ENCODE measurements around the gene GDPD3. TPM values are rescaled to one million over a fixed set of nuclear protein-coding genes. Genes with fewer than 3 reads are reported as not detected.

Gene GDPD3
- total RNA-seq, 1 donor from 2014 or later = 6.9 TPM

DNA sequence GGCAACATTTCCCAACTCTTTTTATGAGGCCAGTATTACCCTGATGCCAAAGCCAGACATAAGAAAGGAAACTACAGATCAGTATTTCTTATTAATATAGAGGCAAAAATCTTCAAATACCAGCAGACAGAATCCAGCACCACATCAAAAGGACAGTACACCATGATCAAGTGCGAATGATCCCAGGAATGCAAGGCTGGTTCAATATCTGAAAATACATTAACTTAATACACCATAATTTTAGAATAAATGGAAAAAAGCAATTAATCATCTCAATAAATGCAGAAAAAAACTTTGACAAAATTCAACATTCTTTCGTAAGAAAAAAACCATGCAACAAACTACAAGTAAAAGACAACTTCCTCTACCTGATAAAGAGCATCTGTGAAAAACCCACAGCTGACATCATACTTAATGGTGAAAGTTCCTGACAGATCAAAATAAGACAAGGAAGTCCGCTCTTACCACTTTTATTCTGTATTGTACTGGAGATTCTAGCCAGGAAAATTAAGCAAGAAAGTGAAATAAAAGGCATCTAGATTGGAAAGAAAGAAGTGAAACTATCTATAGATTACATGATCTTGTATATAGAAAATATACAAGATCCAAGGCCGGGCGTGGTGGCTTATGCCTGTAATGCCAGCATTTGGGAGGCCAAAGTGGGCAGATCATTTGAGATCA, 36.1 kb upstream of the GDPD3 start:
- TF ChIP-seq, protein P1, sequence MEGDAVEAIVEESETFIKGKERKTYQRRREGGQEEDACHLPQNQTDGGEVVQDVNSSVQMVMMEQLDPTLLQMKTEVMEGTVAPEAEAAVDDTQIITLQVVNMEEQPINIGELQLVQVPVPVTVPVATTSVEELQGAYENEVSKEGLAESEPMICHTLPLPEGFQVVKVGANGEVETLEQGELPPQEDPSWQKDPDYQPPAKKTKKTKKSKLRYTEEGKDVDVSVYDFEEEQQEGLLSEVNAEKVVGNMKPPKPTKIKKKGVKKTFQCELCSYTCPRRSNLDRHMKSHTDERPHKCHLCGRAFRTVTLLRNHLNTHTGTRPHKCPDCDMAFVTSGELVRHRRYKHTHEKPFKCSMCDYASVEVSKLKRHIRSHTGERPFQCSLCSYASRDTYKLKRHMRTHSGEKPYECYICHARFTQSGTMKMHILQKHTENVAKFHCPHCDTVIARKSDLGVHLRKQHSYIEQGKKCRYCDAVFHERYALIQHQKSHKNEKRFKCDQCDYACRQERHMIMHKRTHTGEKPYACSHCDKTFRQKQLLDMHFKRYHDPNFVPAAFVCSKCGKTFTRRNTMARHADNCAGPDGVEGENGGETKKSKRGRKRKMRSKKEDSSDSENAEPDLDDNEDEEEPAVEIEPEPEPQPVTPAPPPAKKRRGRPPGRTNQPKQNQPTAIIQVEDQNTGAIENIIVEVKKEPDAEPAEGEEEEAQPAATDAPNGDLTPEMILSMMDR (IDR thresholded peaks at IDR 0.05) = no peak
- TF ChIP-seq POLR2A (IDR thresholded peaks at IDR 0.05) = no peak
- TF ChIP-seq POLR2AphosphoS5 (IDR thresholded peaks at IDR 0.05; ENCODE audit: insufficient read depth in 1 of 2, low read depth in 1 of 2) = no peak
- no peaks in the 10 kb centered on the region for H3K4me1 ChIP-seq
- no peaks in the 10 kb centered on the region for H3K9me3 ChIP-seq
- H3K4me3 ChIP-seq = no peak overlapping the region
- intact Hi-C loops (cut with DNase I) = no loop called here
- H3K27ac ChIP-seq = no peak overlapping the region
- DNase-seq (ENCODE audit: extremely low spot score in 2 of 2) = no peak
- no peaks in the 10 kb centered on the region for H3K27me3 ChIP-seq
- H3K36me3 ChIP-seq = no peaks in the 10 kb centered on the region

DNA sequence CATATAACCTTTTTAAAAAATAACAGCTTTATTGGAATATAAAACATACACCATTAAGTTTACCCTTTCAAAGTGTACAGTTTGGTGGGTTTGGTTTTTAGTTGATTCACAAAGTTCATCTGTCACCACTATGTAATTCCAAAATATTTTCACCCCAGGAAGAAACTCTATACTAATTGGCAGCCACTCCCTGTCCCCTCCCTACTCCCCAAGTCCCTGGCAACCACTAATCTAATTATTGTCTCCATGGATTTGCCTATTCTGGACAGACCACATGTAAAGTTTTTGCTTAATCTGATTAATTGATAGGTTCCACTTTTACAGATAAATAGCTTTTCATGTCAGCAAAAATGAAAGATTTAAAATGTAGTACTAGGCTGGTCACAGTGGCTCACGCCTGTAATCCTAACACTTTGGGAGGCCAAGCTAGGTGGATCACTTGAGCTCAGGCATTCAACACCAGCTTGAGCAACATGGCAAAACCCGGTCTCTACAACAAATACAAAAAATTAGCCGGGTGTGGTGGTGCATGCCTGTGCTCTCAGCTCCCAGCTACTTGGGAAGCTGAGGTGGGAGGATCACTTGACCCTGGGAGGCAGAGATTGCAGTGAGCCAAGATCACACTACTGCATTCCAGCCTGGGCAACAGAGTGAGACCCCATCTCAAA, 34.6 kb upstream of the GDPD3 start:
- H3K4me1 ChIP-seq = no peaks in the 10 kb centered on the region
- no peak overlapping the region for H3K27ac ChIP-seq
- H3K4me3 ChIP-seq = no peak overlapping the region
- TF ChIP-seq POLR2A (IDR thresholded peaks at IDR 0.05) (no peak), POLR2AphosphoS5 (IDR thresholded peaks at IDR 0.05; ENCODE audit: insufficient read depth in 1 of 2, low read depth in 1 of 2) (no peak)
- TF ChIP-seq, protein P1 (IDR thresholded peaks at IDR 0.05) = no peak
- H3K27me3 ChIP-seq = no peaks in the 10 kb centered on the region
- no peak for DNase-seq (ENCODE audit: extremely low spot score in 2 of 2)
- H3K9me3 ChIP-seq = no peaks in the 10 kb centered on the region
- intact Hi-C loops (cut with DNase I) = no loop called here
- no peaks in the 10 kb centered on the region for H3K36me3 ChIP-seq

DNA sequence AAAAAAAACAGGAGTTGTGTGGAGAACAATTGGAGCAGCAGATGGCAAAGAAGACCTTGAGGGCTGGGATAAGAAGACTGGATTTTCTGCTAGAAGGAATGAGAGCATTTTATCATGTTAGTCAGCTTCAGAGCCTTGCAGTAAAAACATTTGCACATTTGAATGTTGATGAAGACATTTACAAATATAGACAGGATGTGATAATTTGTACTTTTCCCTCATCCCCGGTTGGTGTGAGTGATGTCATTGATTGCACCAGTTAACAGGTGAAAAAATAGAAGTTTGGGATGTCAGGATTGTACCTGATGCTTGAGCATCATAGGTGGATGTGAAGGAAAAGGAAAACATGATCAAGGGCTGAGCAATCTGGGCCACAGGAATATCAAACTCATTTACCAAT, 32.3 kb upstream of the GDPD3 start:
- no peak overlapping the region for H3K4me3 ChIP-seq
- H3K27me3 ChIP-seq = no peaks in the 10 kb centered on the region
- H3K27ac ChIP-seq = no peak overlapping the region
- no peaks in the 10 kb centered on the region for H3K4me1 ChIP-seq
- DNase-seq (ENCODE audit: extremely low spot score in 2 of 2) = no peak
- TF ChIP-seq POLR2AphosphoS5 (IDR thresholded peaks at IDR 0.05; ENCODE audit: insufficient read depth in 1 of 2, low read depth in 1 of 2) (no peak), POLR2A (IDR thresholded peaks at IDR 0.05) (no peak)
- TF ChIP-seq, protein P1 (IDR thresholded peaks at IDR 0.05) = no peak
- H3K36me3 ChIP-seq = no peaks in the 10 kb centered on the region
- no peaks in the 10 kb centered on the region for H3K9me3 ChIP-seq
- intact Hi-C loops (cut with DNase I) = no loop called here

DNA sequence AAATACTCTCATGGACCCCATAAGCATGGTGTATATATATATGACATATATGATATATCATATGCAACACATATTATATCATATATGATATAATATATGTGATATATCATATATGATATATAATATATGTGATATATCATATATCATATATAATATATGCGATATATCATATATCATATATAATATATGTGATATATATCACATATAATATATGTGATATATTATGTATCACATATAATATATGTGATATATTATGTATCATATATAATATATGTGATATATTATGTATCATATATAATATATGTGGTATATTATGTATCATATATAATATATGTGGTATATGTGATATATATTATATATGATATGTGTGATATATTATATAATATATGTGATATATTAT, 31.6 kb upstream of the GDPD3 start:
- no peak for DNase-seq (ENCODE audit: extremely low spot score in 2 of 2)
- no peaks in the 10 kb centered on the region for H3K9me3 ChIP-seq
- intact Hi-C loops (cut with DNase I) = no loop called here
- no peaks in the 10 kb centered on the region for H3K36me3 ChIP-seq
- H3K4me3 ChIP-seq = no peak overlapping the region
- H3K27ac ChIP-seq = no peak overlapping the region
- H3K4me1 ChIP-seq = no peaks in the 10 kb centered on the region
- H3K27me3 ChIP-seq = no peaks in the 10 kb centered on the region
- TF ChIP-seq, protein P1 (IDR thresholded peaks at IDR 0.05) = no peak
- TF ChIP-seq POLR2AphosphoS5 (IDR thresholded peaks at IDR 0.05; ENCODE audit: insufficient read depth in 1 of 2, low read depth in 1 of 2) (no peak), POLR2A (IDR thresholded peaks at IDR 0.05) (no peak)

DNA sequence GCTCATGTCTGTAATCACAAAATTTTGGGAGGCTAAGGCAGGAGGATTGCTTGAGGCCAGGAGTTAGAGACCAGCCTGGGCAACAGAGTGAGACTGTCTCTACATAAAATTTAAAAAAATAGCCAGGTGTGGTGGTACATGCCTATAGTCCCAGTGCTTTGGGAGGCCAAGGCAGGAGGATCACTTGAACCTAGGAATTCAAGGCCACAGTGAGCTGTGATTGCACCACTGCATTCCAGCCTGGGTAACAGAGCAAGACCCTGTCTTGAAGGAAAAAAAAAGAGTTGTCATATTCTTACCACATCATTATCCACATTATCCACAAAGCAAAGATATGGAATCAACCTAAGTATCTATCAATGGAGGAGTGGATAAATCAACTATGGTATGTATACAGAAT, 30.7 kb upstream of the GDPD3 start:
- intact Hi-C loops (cut with DNase I) = no loop called here

More for the DNA sequence above, 30.7 kb upstream of the GDPD3 start:
- Histone ChIP-seq H3K4me1 (no peaks in the 10 kb centered on the region), H3K4me3 (no peak overlapping the region), H3K27ac (no peak overlapping the region), H3K9me3 (no peaks in the 10 kb centered on the region), H3K27me3 (no peaks in the 10 kb centered on the region), H3K36me3 (no peaks in the 10 kb centered on the region)
- DNase-seq (ENCODE audit: extremely low spot score in 2 of 2) = no peak
- TF ChIP-seq, protein P1 (IDR thresholded peaks at IDR 0.05) = no peak
- TF ChIP-seq POLR2A (IDR thresholded peaks at IDR 0.05) (no peak), POLR2AphosphoS5 (IDR thresholded peaks at IDR 0.05; ENCODE audit: insufficient read depth in 1 of 2, low read depth in 1 of 2) (no peak)

Data from vagina (tissue), 2 donors.